Neural progenitor cell (in vitro differentiated cells): Measurements from ENCODE around the gene ZDHHC8.

Source experiments
- EZH2phosphoT487 ChIP-seq: fragments of 200-600 bp; sonication (generic); IDR thresholded peaks from 2 replicates; pipeline ENCODE4 v1.6.1; 2017; ENCODE audit warnings: antibody characterized with exemption
- TF ChIP-seq, protein P1 (sequence below): fragments of 200-600 bp; sonication (generic); IDR thresholded peaks from 2 replicates; pipeline ENCODE4 v1.5.1; 2017; ENCODE audit warnings: antibody characterized with exemption, mild to moderate bottlenecking

DNA sequence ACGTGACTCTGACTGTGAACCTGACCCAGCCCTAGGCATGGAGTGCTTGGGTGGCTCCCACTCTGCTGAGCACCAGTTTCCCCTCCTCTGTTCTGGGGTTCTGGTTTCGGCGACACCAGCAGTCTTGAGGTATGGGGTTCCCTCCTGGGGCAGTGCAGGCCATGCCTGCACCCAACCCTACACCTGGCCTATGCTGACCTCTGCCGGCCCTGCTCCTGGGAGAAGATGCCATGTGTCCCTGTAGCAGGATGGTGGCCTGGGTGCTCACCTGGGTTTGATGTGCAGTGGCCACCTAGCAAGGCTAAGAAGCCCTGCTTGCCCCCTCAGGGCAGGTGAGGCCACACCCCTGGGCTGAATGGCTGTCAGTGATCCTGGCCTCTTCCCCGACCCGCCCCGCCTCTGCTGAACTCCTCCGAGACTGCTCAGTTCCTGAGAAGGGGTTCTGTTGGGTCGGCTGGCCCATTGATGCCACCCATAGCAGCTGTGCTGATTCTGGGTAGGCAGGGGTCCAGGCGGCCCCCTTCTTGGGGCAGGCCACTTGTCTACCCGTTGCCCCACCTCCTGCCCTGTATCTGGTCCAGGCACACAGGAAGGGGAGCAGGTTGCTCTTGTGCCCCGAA lies 2.4 kb downstream of the ZDHHC8 start:
- TF ChIP-seq EZH2phosphoT487: no peak
- TF ChIP-seq, protein P1, sequence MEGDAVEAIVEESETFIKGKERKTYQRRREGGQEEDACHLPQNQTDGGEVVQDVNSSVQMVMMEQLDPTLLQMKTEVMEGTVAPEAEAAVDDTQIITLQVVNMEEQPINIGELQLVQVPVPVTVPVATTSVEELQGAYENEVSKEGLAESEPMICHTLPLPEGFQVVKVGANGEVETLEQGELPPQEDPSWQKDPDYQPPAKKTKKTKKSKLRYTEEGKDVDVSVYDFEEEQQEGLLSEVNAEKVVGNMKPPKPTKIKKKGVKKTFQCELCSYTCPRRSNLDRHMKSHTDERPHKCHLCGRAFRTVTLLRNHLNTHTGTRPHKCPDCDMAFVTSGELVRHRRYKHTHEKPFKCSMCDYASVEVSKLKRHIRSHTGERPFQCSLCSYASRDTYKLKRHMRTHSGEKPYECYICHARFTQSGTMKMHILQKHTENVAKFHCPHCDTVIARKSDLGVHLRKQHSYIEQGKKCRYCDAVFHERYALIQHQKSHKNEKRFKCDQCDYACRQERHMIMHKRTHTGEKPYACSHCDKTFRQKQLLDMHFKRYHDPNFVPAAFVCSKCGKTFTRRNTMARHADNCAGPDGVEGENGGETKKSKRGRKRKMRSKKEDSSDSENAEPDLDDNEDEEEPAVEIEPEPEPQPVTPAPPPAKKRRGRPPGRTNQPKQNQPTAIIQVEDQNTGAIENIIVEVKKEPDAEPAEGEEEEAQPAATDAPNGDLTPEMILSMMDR: no peak
